Upper lobe of right lung (tissue), 1 donor: Measurements from ENCODE around the gene CFAP100. TPM values are rescaled to one million over a fixed set of nuclear protein-coding genes. Genes with fewer than 3 reads are reported as not detected.

Experiments used
- ATAC-seq: fragments of 200-7000 bp; cut with Tn5 transposase; one replicate; pipeline ENCODE4 v1.9.1; 2020; ENCODE audit warnings: mild to moderate bottlenecking, moderate library complexity
- DNase-seq: peaks from one replicate; pipeline ENCODE4 v3.0.0-alpha.2; 2020
- H3K27ac ChIP-seq: fragments of 200-600 bp; one replicate; pipeline ENCODE4 v1.8.0; 2022
- H3K27me3 ChIP-seq: fragments of 200-600 bp; one replicate; pipeline ENCODE4 v1.8.0; 2022; ENCODE audit warnings: mild to moderate bottlenecking
- H3K36me3 ChIP-seq: fragments of 200-600 bp; one replicate; pipeline ENCODE4 v1.8.0; 2022
- H3K4me1 ChIP-seq: fragments of 200-600 bp; one replicate; pipeline ENCODE4 v1.8.0; 2022
- H3K4me3 ChIP-seq: fragments of 200-600 bp; one replicate; pipeline ENCODE4 v1.8.0; 2022; ENCODE audit warnings: mild to moderate bottlenecking
- H3K9me3 ChIP-seq: fragments of 200-600 bp; one replicate; pipeline ENCODE4 v1.8.0; 2022
- intact Hi-C: fragments of 100-400 bp; cut with DNase I; formaldehyde crosslinking; loops from one replicate; pipeline ENCODE4 v1.11.0; 2022
- total RNA-seq: library from RNA; stranded (reverse); fragmentation: NEBNext Ultra II Directional; extraction: Animal tissue kit (Norgen Biotek cat#: 25700); gene quantifications from one replicate; pipeline ENCODE4 v1.2.1, GENCODE V29; 2021
- TF ChIP-seq, protein P1 (sequence below): fragments of 200-600 bp; IDR thresholded peaks from one replicate; pipeline ENCODE4 v1.8.0; 2022; ENCODE audit warnings: antibody characterized with exemption
- donor health status: DM: no; HTN: yes; CAD: no; lungs with severe emphysema.

Gene CFAP100
- total RNA-seq, 1 donor from 2014 or later: not detected

DNA sequence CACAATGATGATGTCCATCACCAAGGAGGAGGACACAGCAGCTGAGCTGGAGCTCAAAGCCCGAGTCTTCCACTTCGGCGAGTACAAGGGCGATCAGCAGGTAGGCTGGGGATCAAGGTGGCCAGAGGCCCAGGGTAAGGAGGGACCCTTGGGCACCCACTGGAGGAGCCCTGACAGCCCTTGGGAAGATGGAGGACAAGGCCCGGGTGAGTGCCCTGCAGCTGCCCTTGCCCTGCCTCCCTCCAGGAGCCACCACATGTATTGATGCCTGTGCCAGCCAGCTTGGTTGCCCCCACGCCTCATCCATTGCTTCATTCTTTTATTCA is 38.4 kb downstream of the CFAP100 start:
- intact Hi-C loops: no loop called here
- Histone ChIP-seq H3K27ac (no peak overlapping the region), H3K4me1 (no peaks in the 10 kb centered on the region), H3K27me3 (no peaks in the 10 kb centered on the region), H3K9me3 (no peaks in the 10 kb centered on the region), H3K36me3 (peaks cover 23% of the 10 kb centered on the region), H3K4me3 (no peak overlapping the region)
- ATAC-seq: no peak
- TF ChIP-seq, protein P1, sequence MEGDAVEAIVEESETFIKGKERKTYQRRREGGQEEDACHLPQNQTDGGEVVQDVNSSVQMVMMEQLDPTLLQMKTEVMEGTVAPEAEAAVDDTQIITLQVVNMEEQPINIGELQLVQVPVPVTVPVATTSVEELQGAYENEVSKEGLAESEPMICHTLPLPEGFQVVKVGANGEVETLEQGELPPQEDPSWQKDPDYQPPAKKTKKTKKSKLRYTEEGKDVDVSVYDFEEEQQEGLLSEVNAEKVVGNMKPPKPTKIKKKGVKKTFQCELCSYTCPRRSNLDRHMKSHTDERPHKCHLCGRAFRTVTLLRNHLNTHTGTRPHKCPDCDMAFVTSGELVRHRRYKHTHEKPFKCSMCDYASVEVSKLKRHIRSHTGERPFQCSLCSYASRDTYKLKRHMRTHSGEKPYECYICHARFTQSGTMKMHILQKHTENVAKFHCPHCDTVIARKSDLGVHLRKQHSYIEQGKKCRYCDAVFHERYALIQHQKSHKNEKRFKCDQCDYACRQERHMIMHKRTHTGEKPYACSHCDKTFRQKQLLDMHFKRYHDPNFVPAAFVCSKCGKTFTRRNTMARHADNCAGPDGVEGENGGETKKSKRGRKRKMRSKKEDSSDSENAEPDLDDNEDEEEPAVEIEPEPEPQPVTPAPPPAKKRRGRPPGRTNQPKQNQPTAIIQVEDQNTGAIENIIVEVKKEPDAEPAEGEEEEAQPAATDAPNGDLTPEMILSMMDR: no peak
- peak; percentile 55 for DNase-seq

- DNase-seq: peak; percentile 48
- no peaks in the 10 kb centered on the region for H3K9me3 ChIP-seq
- no peaks in the 10 kb centered on the region for H3K4me1 ChIP-seq
- H3K4me3 ChIP-seq: no peak overlapping the region
- intact Hi-C loops: no loop called here
- ATAC-seq: peak; percentile 12
- peaks cover 29% of the 10 kb centered on the region for H3K36me3 ChIP-seq
- TF ChIP-seq, protein P1: no peak
- no peak overlapping the region for H3K27ac ChIP-seq
- no peaks in the 10 kb centered on the region for H3K27me3 ChIP-seq
Observed at GRCh38 chr3:126433496-126434263, 39.0 kb downstream of the CFAP100 start.

DNA sequence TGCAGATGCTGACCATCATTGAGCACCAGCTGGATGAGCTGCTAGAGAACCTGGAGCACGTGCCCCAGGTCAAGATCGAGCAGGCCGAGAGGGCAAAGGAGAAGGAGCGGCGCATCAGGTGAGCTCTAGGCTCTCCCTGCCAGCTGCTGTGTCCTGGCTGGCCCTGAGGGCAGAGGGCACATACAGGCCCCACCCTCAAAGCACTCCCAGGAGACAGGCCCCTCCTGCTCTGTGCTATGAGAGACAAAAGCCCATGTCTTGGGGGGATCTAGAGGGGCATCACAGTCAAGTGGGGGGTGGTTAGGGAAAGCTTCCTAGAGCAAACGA is 39.5 kb downstream of the CFAP100 start:
- no peak for DNase-seq
- H3K9me3 ChIP-seq: no peaks in the 10 kb centered on the region
- TF ChIP-seq, protein P1: no peak
- no peaks in the 10 kb centered on the region for H3K4me1 ChIP-seq
- no peak overlapping the region for H3K27ac ChIP-seq
- intact Hi-C loops: no loop called here
- peaks cover 35% of the 10 kb centered on the region for H3K36me3 ChIP-seq
- ATAC-seq: peak; percentile 5
- no peaks in the 10 kb centered on the region for H3K27me3 ChIP-seq
- H3K4me3 ChIP-seq: no peak overlapping the region

GRCh38 chr3:126434931-126435411 is 40.3 kb downstream of the CFAP100 start:
- H3K9me3 ChIP-seq: no peaks in the 10 kb centered on the region
- H3K27ac ChIP-seq: no peak overlapping the region
- ATAC-seq (peak; percentile 11), DNase-seq (peak; percentile 47)
- H3K27me3 ChIP-seq: no peaks in the 10 kb centered on the region
- TF ChIP-seq, protein P1: no peak
- intact Hi-C loops: no loop called here
- H3K4me1 ChIP-seq: no peaks in the 10 kb centered on the region
- no peak overlapping the region for H3K4me3 ChIP-seq
- H3K36me3 ChIP-seq: peaks cover 42% of the 10 kb centered on the region

GRCh38 chr3:126435456-126436315 is 41.0 kb downstream of the CFAP100 start:
- Histone ChIP-seq H3K4me1 (no peaks in the 10 kb centered on the region), H3K27me3 (no peaks in the 10 kb centered on the region), H3K9me3 (no peaks in the 10 kb centered on the region), H3K27ac (no peak overlapping the region), H3K4me3 (no peak overlapping the region), H3K36me3 (peaks cover 44% of the 10 kb centered on the region)
- peak; percentile 52 for DNase-seq
- intact Hi-C loops: no loop called here
- TF ChIP-seq, protein P1: no peak
- ATAC-seq: peak; percentile 20
